GM12878 (cell line): Measurements from ENCODE around the gene WDR13.

Experiments used
- HCFC1 ChIP-seq: fragments of 150-350 bp; IDR thresholded peaks from 2 replicates; pipeline ENCODE4 v1.6.1; 2014; ENCODE audit warnings: low read length
- MYC ChIP-seq: IDR thresholded peaks from 2 replicates; pipeline ENCODE4 v1.6.1; 2011; ENCODE audit warnings: mild to moderate bottlenecking, low read length, moderate library complexity, inconsistent platforms; ENCODE audit not compliant: insufficient read depth, insufficient replicate concordance, insufficient read length, severe bottlenecking
- PAX5 ChIP-seq: IDR thresholded peaks from 2 replicates; pipeline ENCODE4 v1.6.1; 2011; ENCODE audit warnings: low read depth, low read length, borderline replicate concordance
- SIN3A ChIP-seq: IDR thresholded peaks from 2 replicates; pipeline ENCODE4 v1.6.1; 2012; ENCODE audit warnings: low read depth, low read length, improper control_type of control experiment
- TF ChIP-seq, protein P1 (sequence below), 3 experiments: IDR thresholded peaks in 2 of 3; conservative IDR thresholded peaks in 1 of 3; 2 replicates each; pipeline ENCODE4 v1.5.1; 2011; ENCODE audit warnings: low read depth in 3 of 3, low read length in 3 of 3, mild to moderate bottlenecking in 3 of 3, control low read depth in 2 of 3, moderate library complexity in 2 of 3, inconsistent platforms in 1 of 3, mixed read lengths in 1 of 3; ENCODE audit not compliant: control insufficient read depth in 2 of 3, insufficient read depth in 1 of 3; ENCODE audit errors: extremely low read depth in 1 of 3
- TF ChIP-seq, protein P2 (sequence below): IDR thresholded peaks from 2 replicates; pipeline ENCODE4 v1.6.1; 2011; ENCODE audit warnings: low read depth, mild to moderate bottlenecking, low read length, moderate library complexity, borderline replicate concordance; ENCODE audit errors: extremely low read depth

DNA sequence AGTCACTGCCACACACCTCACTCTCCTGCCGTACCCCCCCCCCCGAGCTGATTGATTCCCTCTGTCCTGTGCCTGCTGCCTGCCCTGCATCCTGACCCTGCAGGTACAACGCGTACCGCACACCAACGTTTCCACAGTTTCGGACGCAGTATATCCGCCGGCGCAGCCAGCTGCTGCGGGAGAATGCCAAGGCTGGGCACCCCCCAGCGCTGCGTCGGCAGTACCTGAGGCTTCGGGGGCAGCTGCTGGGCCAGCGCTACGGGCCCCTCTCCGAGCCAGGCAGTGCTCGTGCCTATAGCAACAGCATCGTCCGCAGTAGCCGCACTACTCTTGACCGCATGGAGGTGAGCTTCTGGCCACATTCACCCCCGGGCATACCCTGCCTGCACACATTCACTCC lies 1.3 kb downstream of the WDR13 start:
- TF ChIP-seq SIN3A (no peak), HCFC1 (no peak), MYC (no peak), PAX5 (no peak)
- TF ChIP-seq, protein P1, sequence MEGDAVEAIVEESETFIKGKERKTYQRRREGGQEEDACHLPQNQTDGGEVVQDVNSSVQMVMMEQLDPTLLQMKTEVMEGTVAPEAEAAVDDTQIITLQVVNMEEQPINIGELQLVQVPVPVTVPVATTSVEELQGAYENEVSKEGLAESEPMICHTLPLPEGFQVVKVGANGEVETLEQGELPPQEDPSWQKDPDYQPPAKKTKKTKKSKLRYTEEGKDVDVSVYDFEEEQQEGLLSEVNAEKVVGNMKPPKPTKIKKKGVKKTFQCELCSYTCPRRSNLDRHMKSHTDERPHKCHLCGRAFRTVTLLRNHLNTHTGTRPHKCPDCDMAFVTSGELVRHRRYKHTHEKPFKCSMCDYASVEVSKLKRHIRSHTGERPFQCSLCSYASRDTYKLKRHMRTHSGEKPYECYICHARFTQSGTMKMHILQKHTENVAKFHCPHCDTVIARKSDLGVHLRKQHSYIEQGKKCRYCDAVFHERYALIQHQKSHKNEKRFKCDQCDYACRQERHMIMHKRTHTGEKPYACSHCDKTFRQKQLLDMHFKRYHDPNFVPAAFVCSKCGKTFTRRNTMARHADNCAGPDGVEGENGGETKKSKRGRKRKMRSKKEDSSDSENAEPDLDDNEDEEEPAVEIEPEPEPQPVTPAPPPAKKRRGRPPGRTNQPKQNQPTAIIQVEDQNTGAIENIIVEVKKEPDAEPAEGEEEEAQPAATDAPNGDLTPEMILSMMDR (IDR thresholded peaks at IDR 0.05 in 2 of 3, conservative IDR thresholded peaks at IDR 0.05 in 1 of 3; ENCODE audit: control insufficient read depth in 2 of 3, extremely low read depth in 1 of 3, insufficient read depth in 1 of 3, low read depth in 3 of 3, low read length in 3 of 3), result no peak
- TF ChIP-seq, protein P2, sequence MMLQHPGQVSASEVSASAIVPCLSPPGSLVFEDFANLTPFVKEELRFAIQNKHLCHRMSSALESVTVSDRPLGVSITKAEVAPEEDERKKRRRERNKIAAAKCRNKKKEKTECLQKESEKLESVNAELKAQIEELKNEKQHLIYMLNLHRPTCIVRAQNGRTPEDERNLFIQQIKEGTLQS, result no peak
